Measurements from ENCODE around the gene CNGB1.

- TF ChIP-seq EP300 (IDR thresholded peaks at IDR 0.05; ENCODE audit: low read depth in 2 of 2, low read length in 2 of 2) (no peak), EP300 (CRISPR knock-in tag; IDR thresholded peaks at IDR 0.05; ENCODE audit: borderline replicate concordance) (no peak), ATF3 (CRISPR knock-in tag; IDR thresholded peaks at IDR 0.05) (no peak), CTCF (CRISPR knock-in tag; IDR thresholded peaks at IDR 0.05) (peak; percentile 44), ZNF619 (CRISPR knock-in tag; IDR thresholded peaks at IDR 0.05) (0 out of 2 replicates have a peak, but pooled peaks have one; percentile 23), ZNF234 (CRISPR knock-in tag; conservative IDR thresholded peaks at IDR 0.05) (no peak), USF2 (IDR thresholded peaks at IDR 0.05; ENCODE audit: low read depth, low read length) (no peak), USF2 (CRISPR knock-in tag; IDR thresholded peaks at IDR 0.05; ENCODE audit: borderline replicate concordance) (no peak), RFX5 (IDR thresholded peaks at IDR 0.05; ENCODE audit: low read depth, low read length) (no peak), ZNF766 (CRISPR knock-in tag; IDR thresholded peaks at IDR 0.05; ENCODE audit: borderline replicate concordance) (no peak), TAF1 (CRISPR knock-in tag; IDR thresholded peaks at IDR 0.05) (no peak), RNF2 (conservative IDR thresholded peaks at IDR 0.05; ENCODE audit: low read depth) (no peak), GMEB1 (CRISPR knock-in tag; IDR thresholded peaks at IDR 0.05; ENCODE audit: borderline replicate concordance) (no peak), STAG1 (CRISPR knock-in tag; IDR thresholded peaks at IDR 0.05) (peak; percentile 27; the same call in 1 of the 2 replicates), NFYB (CRISPR knock-in tag; IDR thresholded peaks at IDR 0.05) (no peak)
These were observed 28.5 kb upstream of the CNGB1 start for GRCh38 chr16:57999366-57999970.

All from HepG2 (cell line).